GM23248 (cell line): ENCODE data around the gene DCAKD. TPM values are rescaled to one million over a fixed set of nuclear protein-coding genes. Genes with fewer than 3 reads are reported as not detected.

Experiments used
- DNase-seq: peaks from one replicate; pipeline ENCODE4 v3.0.0-alpha.2; 2015
- H2AFZ ChIP-seq: fragments of 200-600 bp; sonication (generic); 2 replicates; pipeline ENCODE4 v1.6.1; 2016; ENCODE audit warnings: antibody characterized with exemption
- H3F3A ChIP-seq: fragments of 200-600 bp; sonication (generic); 2 replicates; pipeline ENCODE4 v1.6.1; 2016; ENCODE audit warnings: mild to moderate bottlenecking, antibody characterized with exemption, mixed run types; ENCODE audit not compliant: insufficient read depth
- H3K27ac ChIP-seq: fragments of 200-600 bp; sonication (generic); 2 replicates; pipeline ENCODE4 v1.5.1; 2016; ENCODE audit warnings: mild to moderate bottlenecking
- H3K27me3 ChIP-seq: fragments of 200-600 bp; sonication (generic); replicated peaks from 2 replicates; pipeline ENCODE4 v1.6.1; 2016; ENCODE audit warnings: mild to moderate bottlenecking; ENCODE audit not compliant: insufficient read depth
- H3K36me3 ChIP-seq: fragments of 200-600 bp; sonication (generic); 2 replicates; pipeline ENCODE4 v1.6.1; 2016; ENCODE audit warnings: low read depth, mild to moderate bottlenecking
- H3K4me1 ChIP-seq: fragments of 200-600 bp; sonication (generic); 2 replicates; pipeline ENCODE4 v1.6.1; 2016; ENCODE audit warnings: mild to moderate bottlenecking; ENCODE audit not compliant: insufficient read depth
- H3K4me2 ChIP-seq: fragments of 200-600 bp; sonication (generic); one replicate; pipeline ENCODE4 v1.6.1; 2016; ENCODE audit warnings: mild to moderate bottlenecking; ENCODE audit not compliant: unreplicated experiment
- H3K4me3 ChIP-seq: fragments of 200-600 bp; sonication (generic); 2 replicates; pipeline ENCODE4 v1.5.1; 2016; ENCODE audit warnings: mild to moderate bottlenecking
- H3K79me2 ChIP-seq: fragments of 200-600 bp; sonication (generic); 2 replicates; pipeline ENCODE4 v1.6.1; 2016; ENCODE audit warnings: mild to moderate bottlenecking; ENCODE audit not compliant: insufficient read depth
- H3K9ac ChIP-seq: fragments of 200-600 bp; sonication (generic); 2 replicates; pipeline ENCODE4 v1.6.1; 2016; ENCODE audit warnings: mild to moderate bottlenecking
- H3K9me2 ChIP-seq: fragments of 200-600 bp; sonication (generic); 2 replicates; pipeline ENCODE4 v1.6.1; 2016; ENCODE audit warnings: mixed run types, mild to moderate bottlenecking, moderate library complexity; ENCODE audit not compliant: insufficient read depth
- H3K9me3 ChIP-seq: fragments of 200-600 bp; sonication (generic); one replicate; pipeline ENCODE4 v1.6.1; 2017; ENCODE audit warnings: low read depth
- H4K20me1 ChIP-seq: fragments of 200-600 bp; sonication (generic); 2 replicates; pipeline ENCODE4 v1.6.0; 2016; ENCODE audit not compliant: insufficient read depth
- EZH2 ChIP-seq: fragments of 200-600 bp; sonication (generic); IDR thresholded peaks from 2 replicates; pipeline ENCODE4 v1.6.1; 2018; ENCODE audit warnings: antibody characterized with exemption, mild to moderate bottlenecking; ENCODE audit not compliant: insufficient read depth, poor library complexity, severe bottlenecking
- EZH2phosphoT487 ChIP-seq: fragments of 200-600 bp; sonication (generic); IDR thresholded peaks from 2 replicates; pipeline ENCODE4 v1.6.1; 2018; ENCODE audit warnings: antibody characterized with exemption, moderate library complexity, mild to moderate bottlenecking, low read depth; ENCODE audit not compliant: insufficient read depth
- WGBS, 2 experiments: methylation state at CpG; one replicate each; pipeline ENCODE4 v1.1.6; 2015 to 2017; ENCODE audit warnings: low lambda C conversion rate in 2 of 2, low coverage in 1 of 2; ENCODE audit errors: missing lambda C conversion rate in 2 of 2; 5-methylcytosine and 5-hydroxymethylcytosine counted together
- in situ Hi-C: fragments of 300-500 bp; cut with MboI; formaldehyde crosslinking; loops from 2 replicates; pipeline ENCODE4 v1.15.0; 2020
- polyA plus RNA-seq: library from polyadenylated mRNA; unstranded; fragments of >200 nt; fragmentation: Nextera tagmentation; extraction: Ambion mirVana; gene quantifications from 2 replicates; pipeline ENCODE4 v1.2.1, GENCODE V29; 2016
- total RNA-seq: library from RNA; depleted of rRNA; stranded (reverse); fragments of >200 nt; shearing (Covaris generic); gene quantifications from 2 replicates; pipeline ENCODE4 v1.2.3, GENCODE V29; 2014

The DCAKD gene
- total and polyA plus RNA-seq, 2 experiments from 2014 or later = 24.8 to 45.8 TPM

DNA sequence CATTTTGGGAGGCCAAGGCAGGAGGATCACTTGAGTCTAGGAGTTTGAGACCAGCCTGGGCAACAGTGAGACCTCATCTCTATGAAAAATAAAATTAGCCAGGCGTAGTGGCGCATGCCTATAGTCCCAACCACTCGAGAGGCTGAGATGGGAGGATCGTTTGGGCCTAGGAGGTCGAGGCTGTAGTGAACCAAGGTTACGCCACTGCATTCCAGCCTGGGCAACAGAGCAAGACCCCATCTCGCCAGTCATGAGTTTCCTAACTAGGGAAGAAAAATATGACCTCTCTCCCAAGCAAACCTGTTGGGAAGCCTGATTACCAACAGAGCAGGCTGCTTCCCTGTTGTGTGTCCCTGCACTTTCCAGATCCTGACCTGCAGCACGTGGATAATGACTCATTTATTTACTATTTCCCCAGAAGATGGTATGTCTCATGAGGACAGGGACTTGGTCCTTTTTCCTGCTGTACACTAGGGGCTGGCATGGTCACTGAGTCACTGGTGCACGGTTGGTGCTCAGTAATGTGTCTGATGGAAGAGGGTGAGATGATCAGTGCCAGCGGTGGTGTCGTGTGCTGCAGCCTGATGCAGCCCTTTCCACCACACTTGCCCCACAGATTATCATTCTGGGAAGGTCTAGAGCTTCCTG lies 40.5 kb upstream of the DCAKD start:
- peaks cover 59% of the 10 kb centered on the region for H3F3A ChIP-seq
- H3K79me2 ChIP-seq = peaks cover 52% of the 10 kb centered on the region
- peaks cover 53% of the 10 kb centered on the region for H3K4me1 ChIP-seq
- H3K4me2 ChIP-seq = peak overlapping the region; percentile 72
- H3K9me3 ChIP-seq = no peaks in the 10 kb centered on the region
- in situ Hi-C loops = no loop called here
- H3K27ac ChIP-seq = peak overlapping the region; percentile 96
- WGBS, 2 experiments = 75 to 78% methylated on average over 11 of the region's 11 CpGs
- peak overlapping the region; percentile 22; the same call in 1 of the 2 replicates for H3K9ac ChIP-seq
- no peak overlapping the region for H2AFZ ChIP-seq
- H3K4me3 ChIP-seq = no peak overlapping the region
- no peaks in the 10 kb centered on the region for H3K27me3 ChIP-seq
- no peaks in the 10 kb centered on the region for H4K20me1 ChIP-seq
- TF ChIP-seq EZH2 (no peak), EZH2phosphoT487 (no peak)
- peaks cover 57% of the 10 kb centered on the region for H3K36me3 ChIP-seq
- DNase-seq = peak; percentile 27
- no peaks in the 10 kb centered on the region for H3K9me2 ChIP-seq

DNA sequence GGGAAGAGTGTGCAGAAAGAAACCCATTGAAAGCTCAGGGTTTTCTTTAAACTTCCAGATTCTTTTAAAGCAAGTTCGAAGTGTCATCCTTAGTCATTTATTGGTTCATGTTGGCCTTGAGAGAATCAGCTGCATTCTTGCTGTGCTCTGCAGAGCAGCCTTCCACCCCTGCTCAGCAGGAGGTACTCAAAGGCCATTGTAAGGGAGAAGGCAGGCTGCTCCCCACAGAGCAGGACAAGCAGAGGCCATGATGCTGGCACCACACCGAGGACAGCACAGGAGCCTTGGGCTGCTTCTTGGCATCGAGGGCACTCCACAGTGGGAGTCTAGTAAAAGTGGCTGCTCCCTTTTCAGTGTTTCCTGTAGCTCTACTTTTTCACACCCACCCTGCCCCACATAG lies 39.3 kb upstream of the DCAKD start:
- Histone ChIP-seq H3K9me2 (no peaks in the 10 kb centered on the region), H3K4me1 (peaks cover 54% of the 10 kb centered on the region), H3K4me3 (no peak overlapping the region), H3F3A (peaks cover 67% of the 10 kb centered on the region), H3K9ac (peak overlapping the region; percentile 30; the same call in 1 of the 2 replicates), H3K27me3 (no peaks in the 10 kb centered on the region), H3K9me3 (no peaks in the 10 kb centered on the region), H3K27ac (peak overlapping the region; percentile 96), H3K36me3 (peaks cover 57% of the 10 kb centered on the region), H4K20me1 (no peaks in the 10 kb centered on the region), H2AFZ (no peak overlapping the region), H3K79me2 (peaks cover 51% of the 10 kb centered on the region), H3K4me2 (peak overlapping the region; percentile 16)
- peak; percentile 66 for DNase-seq
- TF ChIP-seq EZH2phosphoT487 (no peak), EZH2 (no peak)
- 69 to 76% methylated on average over 3 of the region's 3 CpGs for WGBS, 2 experiments
- in situ Hi-C loops = no loop called here

DNA sequence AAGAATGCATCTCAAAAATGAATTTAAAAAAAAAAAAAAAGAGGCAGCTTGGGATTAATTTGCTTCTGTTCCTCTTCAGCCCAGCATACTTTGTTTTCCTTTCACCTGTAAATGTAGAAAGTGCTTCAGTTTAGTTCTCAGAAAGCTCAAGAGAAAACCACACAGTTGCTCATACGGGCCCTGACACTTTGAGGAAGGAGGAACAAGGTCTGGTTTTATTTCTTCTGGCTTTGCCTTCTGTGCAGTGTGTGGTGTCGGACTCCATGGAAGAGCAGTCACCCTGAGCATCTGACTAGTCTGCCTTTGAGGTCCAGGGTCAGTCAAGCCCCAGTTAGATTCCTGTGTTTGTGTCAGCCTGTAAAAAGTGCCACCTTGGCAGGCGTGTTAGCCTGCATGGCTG lies 37.3 kb upstream of the DCAKD start:
- H3K9me3 ChIP-seq = no peaks in the 10 kb centered on the region
- no peak overlapping the region for H2AFZ ChIP-seq
- H3K79me2 ChIP-seq = peaks cover 53% of the 10 kb centered on the region
- no peak overlapping the region for H3K4me2 ChIP-seq
- no peaks in the 10 kb centered on the region for H3K27me3 ChIP-seq
- H4K20me1 ChIP-seq = no peaks in the 10 kb centered on the region
- H3K27ac ChIP-seq = 0 out of 2 replicates have a peak overlapping the region, but pooled peaks have one; percentile 12
- in situ Hi-C loops = no loop called here
- H3K9ac ChIP-seq = no peak overlapping the region
- H3K4me1 ChIP-seq = peaks cover 49% of the 10 kb centered on the region
- H3K4me3 ChIP-seq = no peak overlapping the region
- no peak for DNase-seq
- WGBS, 2 experiments = 87 to 91% methylated on average over 3 of the region's 3 CpGs
- H3F3A ChIP-seq = peaks cover 75% of the 10 kb centered on the region
- no peaks in the 10 kb centered on the region for H3K9me2 ChIP-seq
- H3K36me3 ChIP-seq = peaks cover 63% of the 10 kb centered on the region
- TF ChIP-seq EZH2phosphoT487 (no peak), EZH2 (no peak)

DNA sequence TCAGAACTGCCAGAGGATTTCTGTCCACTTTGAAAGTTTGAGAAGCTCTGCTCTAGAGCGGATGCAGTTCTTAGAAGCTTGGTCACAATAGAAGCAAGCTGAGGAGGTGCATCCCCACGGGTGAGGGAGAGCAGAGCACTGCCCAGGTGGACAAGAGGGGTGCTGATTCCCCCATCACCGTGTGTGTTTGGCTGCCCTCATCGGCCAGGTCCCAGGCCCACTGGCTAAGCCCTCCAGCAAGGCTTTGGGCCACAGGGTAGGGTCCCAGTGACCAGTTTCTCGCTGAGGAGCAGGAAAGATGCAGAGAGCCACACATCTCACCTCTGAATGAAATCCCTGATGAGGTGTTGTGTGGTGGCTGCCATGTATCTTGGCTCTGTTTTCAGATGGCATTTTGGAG lies 36.5 kb upstream of the DCAKD start:
- in situ Hi-C loops = no loop called here
- no peak for DNase-seq
- no peak overlapping the region for H3K4me3 ChIP-seq
- peak overlapping the region; percentile 22; the same call in 1 of the 2 replicates for H3K9ac ChIP-seq
- H3K27ac ChIP-seq = peak overlapping the region; percentile 53
- H3F3A ChIP-seq = peaks cover 68% of the 10 kb centered on the region
- TF ChIP-seq EZH2 (no peak), EZH2phosphoT487 (no peak)
- WGBS, 2 experiments = 60 to 61% methylated on average over 5 of the region's 5 CpGs
- H3K9me3 ChIP-seq = no peaks in the 10 kb centered on the region
- no peaks in the 10 kb centered on the region for H3K9me2 ChIP-seq
- H3K27me3 ChIP-seq = no peaks in the 10 kb centered on the region
- H3K4me1 ChIP-seq = peaks cover 41% of the 10 kb centered on the region
- H4K20me1 ChIP-seq = no peaks in the 10 kb centered on the region
- H2AFZ ChIP-seq = no peak overlapping the region
- peaks cover 66% of the 10 kb centered on the region for H3K36me3 ChIP-seq
- H3K4me2 ChIP-seq = peak overlapping the region; percentile 7
- H3K79me2 ChIP-seq = peaks cover 60% of the 10 kb centered on the region
